Osteocyte (in vitro differentiated cells): ENCODE data around the gene ZNF487. TPM values are rescaled to one million over a fixed set of nuclear protein-coding genes. Genes with fewer than 3 reads are reported as not detected.
"Not testable (repeated sequence)": the region's sequence is repeated elsewhere in the genome, so short reads cannot be mapped to it uniquely, and the experiment has no call there.

Source experiments
- DNase-seq: peaks from one replicate; pipeline ENCODE4 v3.0.0; 2021; ENCODE audit warnings: mixed read lengths; ENCODE audit not compliant: unreplicated experiment; ENCODE audit errors: extremely low spot score
- H3K27ac Mint-ChIP-seq: one replicate; pipeline ENCODE4 v1.8.0; 2021; ENCODE audit warnings: mild to moderate bottlenecking, mixed read lengths; ENCODE audit not compliant: unreplicated experiment
- H3K27me3 Mint-ChIP-seq: one replicate; pipeline ENCODE4 v1.8.0; 2021; ENCODE audit warnings: mixed read lengths; ENCODE audit not compliant: unreplicated experiment
- H3K36me3 Mint-ChIP-seq: one replicate; pipeline ENCODE4 v1.8.0; 2021; ENCODE audit warnings: mixed read lengths; ENCODE audit not compliant: unreplicated experiment
- H3K4me1 Mint-ChIP-seq: one replicate; pipeline ENCODE4 v1.8.0; 2021; ENCODE audit warnings: mixed read lengths; ENCODE audit not compliant: unreplicated experiment
- H3K4me3 Mint-ChIP-seq: one replicate; pipeline ENCODE4 v1.8.0; 2021; ENCODE audit warnings: mild to moderate bottlenecking, moderate library complexity, mixed read lengths; ENCODE audit not compliant: unreplicated experiment
- H3K9me3 Mint-ChIP-seq: one replicate; pipeline ENCODE4 v1.8.0; 2021; ENCODE audit warnings: mixed read lengths; ENCODE audit not compliant: unreplicated experiment
- total RNA-seq: library from RNA; stranded (reverse); gene quantifications from 2 replicates; pipeline ENCODE4 v1.2.1, GENCODE V29; 2021
- TF ChIP-seq, protein P1 (sequence below): fragments of 200-600 bp; sonication (generic); IDR thresholded peaks from 2 replicates; pipeline ENCODE4 v1.5.0; 2021; ENCODE audit warnings: antibody characterized with exemption, mild to moderate bottlenecking, moderate library complexity

ZNF487 gene
- total RNA-seq, 1 donor from 2014 or later: 3.6 TPM

DNA sequence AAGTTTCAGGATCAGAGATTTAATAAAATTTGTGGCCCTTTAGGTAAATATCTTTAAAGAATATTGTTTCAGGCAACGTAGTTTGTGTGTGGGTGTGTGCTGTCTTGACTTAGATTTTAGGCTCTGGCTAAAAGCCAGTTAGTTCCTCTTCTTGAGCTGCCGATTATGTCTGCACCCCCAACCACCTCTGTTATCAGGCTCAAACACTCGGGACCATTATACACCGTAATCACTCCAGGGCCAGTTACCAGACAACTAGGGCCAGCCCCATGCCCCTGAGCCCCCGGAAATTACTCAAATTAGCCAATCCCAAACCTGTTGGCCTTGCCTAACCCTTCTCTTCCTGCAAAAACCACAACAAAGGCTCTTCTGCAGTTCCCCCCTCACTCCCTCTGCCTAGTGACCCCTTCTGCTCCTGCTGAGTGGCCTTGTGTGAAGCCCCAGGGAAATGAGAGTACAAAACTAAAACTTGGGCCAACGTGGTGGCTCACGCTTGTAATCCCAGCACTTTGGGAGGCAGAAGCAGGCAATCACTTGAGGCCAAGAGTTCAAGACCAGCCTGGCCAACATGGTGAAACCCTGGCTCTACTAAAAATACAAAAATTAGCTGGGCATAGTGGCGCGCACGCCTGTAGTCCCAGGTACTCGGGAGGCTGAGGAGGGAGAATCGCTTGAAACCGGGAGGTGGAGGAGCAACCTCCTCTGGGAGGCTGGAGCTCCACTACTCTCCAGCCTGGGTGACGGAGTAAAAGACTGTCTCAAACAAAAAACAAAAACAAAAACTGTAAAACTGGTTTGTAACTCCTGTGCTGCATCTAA, 18.8 kb upstream of the ZNF487 start:
- H3K27me3 Mint-ChIP-seq: no peaks in the 10 kb centered on the region
- DNase-seq: no peak
- no peaks in the 10 kb centered on the region for H3K36me3 Mint-ChIP-seq
- H3K4me1 Mint-ChIP-seq: peaks cover 16% of the 10 kb centered on the region
- H3K9me3 Mint-ChIP-seq: no peaks in the 10 kb centered on the region
- no peak overlapping the region for H3K27ac Mint-ChIP-seq
- H3K4me3 Mint-ChIP-seq: no peak overlapping the region
- TF ChIP-seq, protein P1, sequence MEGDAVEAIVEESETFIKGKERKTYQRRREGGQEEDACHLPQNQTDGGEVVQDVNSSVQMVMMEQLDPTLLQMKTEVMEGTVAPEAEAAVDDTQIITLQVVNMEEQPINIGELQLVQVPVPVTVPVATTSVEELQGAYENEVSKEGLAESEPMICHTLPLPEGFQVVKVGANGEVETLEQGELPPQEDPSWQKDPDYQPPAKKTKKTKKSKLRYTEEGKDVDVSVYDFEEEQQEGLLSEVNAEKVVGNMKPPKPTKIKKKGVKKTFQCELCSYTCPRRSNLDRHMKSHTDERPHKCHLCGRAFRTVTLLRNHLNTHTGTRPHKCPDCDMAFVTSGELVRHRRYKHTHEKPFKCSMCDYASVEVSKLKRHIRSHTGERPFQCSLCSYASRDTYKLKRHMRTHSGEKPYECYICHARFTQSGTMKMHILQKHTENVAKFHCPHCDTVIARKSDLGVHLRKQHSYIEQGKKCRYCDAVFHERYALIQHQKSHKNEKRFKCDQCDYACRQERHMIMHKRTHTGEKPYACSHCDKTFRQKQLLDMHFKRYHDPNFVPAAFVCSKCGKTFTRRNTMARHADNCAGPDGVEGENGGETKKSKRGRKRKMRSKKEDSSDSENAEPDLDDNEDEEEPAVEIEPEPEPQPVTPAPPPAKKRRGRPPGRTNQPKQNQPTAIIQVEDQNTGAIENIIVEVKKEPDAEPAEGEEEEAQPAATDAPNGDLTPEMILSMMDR: no peak

DNA sequence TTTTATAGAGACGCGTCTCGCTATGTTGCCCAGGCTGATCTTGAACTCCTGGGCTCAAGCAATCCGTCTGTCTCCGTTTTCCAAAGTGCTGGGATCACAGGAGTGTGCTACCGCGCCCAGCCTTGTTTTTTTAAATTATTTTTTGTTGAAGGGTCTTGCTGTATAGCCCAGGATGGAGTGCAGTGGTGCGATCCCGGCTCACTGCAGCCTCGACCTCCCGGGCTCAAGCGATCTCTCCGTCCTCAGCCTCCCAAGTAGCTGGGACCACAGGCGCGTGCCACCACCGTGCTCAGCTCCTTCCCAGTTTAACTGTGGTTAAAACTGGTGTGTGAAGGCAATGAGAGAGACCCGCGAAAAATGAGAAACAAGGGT, 16.9 kb upstream of the ZNF487 start:
- DNase-seq: no peak
- TF ChIP-seq, protein P1: no peak
- H3K36me3 Mint-ChIP-seq: no peaks in the 10 kb centered on the region
- peak overlapping the region; percentile 66 for H3K4me3 Mint-ChIP-seq
- H3K4me1 Mint-ChIP-seq: peaks cover 16% of the 10 kb centered on the region
- H3K27me3 Mint-ChIP-seq: no peaks in the 10 kb centered on the region
- peak overlapping the region; percentile 94 for H3K27ac Mint-ChIP-seq
- H3K9me3 Mint-ChIP-seq: no peaks in the 10 kb centered on the region

DNA sequence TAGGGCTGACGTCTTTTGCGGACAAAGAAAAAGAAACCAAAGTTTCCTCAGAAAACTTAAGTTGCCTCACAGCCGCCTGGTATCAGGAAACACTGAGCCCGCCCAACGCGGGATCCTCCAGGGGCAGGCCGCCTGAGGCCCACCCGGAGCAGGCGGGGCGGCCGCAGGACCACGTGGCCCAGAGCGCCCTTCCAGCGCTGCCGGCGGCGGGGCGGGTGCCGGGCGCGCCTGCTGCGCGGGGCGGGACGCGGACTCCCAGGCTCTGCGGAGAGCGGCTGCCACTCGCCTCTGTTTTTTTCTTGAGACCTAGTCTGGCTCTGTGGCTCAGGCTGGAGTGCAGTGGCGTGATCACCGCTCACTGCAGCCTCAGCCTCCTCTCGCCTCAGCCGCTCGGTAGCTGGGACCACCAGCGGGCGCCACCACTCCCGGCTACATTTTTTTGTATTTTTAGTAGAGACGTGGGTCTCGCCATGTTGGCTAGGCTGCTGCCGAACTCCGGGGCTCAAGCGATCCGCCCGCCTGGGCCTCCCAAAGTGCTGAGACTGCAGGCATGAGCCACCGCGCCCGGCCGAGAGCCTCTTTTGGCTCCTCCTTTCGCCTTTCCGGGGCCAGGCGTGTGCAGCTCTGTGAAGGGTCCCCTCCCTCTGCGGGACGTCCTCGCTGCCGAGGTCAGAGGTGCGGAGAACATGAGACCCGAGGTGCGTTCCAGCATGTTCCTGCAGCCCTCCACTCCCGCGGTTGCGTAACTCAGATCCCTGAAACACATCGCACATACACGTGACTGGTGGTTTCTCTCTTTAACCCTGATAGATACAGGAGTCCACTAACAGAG, 16.3 kb upstream of the ZNF487 start:
- TF ChIP-seq, protein P1: peak; percentile 51
- Mint-ChIP-seq H3K36me3 (no peaks in the 10 kb centered on the region), H3K9me3 (no peaks in the 10 kb centered on the region), H3K4me3 (peak overlapping the region; percentile 86), H3K27ac (peak overlapping the region; percentile 98), H3K27me3 (no peaks in the 10 kb centered on the region), H3K4me1 (peaks cover 16% of the 10 kb centered on the region)
- DNase-seq: peak; percentile 93

DNA sequence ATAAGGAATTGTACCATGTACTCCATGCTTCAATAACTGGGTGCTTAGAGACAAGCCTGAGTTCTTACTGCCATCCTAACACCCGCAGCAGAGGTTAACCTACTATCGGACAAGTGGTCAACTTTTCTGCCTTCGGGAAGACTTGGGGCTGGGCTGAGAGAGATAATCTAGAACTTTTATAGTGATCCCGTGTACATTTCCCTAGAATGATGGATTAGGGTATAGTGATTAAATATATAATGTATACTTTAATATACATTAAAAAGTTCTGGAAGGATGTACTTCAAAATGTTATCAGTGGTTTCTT, 15.8 kb upstream of the ZNF487 start:
- peak overlapping the region; percentile 98 for H3K27ac Mint-ChIP-seq
- H3K9me3 Mint-ChIP-seq: no peaks in the 10 kb centered on the region
- DNase-seq: no peak
- no peaks in the 10 kb centered on the region for H3K27me3 Mint-ChIP-seq
- peaks cover 16% of the 10 kb centered on the region for H3K4me1 Mint-ChIP-seq
- TF ChIP-seq, protein P1: no peak
- peak overlapping the region; percentile 86 for H3K4me3 Mint-ChIP-seq
- no peaks in the 10 kb centered on the region for H3K36me3 Mint-ChIP-seq

DNA sequence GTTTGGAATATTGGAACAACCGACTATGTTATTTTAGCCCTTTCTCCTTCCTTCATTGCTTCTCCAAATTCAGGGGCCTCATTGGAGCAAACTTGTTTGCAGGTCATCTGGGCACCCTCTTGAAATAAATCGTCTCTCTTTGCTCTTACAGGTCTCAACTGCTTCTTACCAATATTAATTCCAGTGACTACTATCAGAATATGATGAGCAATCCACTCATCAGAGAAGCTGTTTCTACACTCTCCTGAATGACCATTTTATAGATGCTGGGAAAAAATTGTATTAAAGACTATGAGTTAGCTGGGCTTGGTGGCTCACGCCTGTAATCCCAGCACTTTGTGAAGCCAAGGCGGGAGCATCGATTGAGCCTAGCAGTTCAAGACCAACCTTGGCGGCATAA, 15.4 kb upstream of the ZNF487 start:
- H3K9me3 Mint-ChIP-seq: no peaks in the 10 kb centered on the region
- TF ChIP-seq, protein P1: no peak
- no peaks in the 10 kb centered on the region for H3K36me3 Mint-ChIP-seq
- no peaks in the 10 kb centered on the region for H3K27me3 Mint-ChIP-seq
- H3K4me1 Mint-ChIP-seq: peaks cover 16% of the 10 kb centered on the region
- no peak for DNase-seq
- H3K4me3 Mint-ChIP-seq: no peak overlapping the region
- H3K27ac Mint-ChIP-seq: no peak overlapping the region

DNA sequence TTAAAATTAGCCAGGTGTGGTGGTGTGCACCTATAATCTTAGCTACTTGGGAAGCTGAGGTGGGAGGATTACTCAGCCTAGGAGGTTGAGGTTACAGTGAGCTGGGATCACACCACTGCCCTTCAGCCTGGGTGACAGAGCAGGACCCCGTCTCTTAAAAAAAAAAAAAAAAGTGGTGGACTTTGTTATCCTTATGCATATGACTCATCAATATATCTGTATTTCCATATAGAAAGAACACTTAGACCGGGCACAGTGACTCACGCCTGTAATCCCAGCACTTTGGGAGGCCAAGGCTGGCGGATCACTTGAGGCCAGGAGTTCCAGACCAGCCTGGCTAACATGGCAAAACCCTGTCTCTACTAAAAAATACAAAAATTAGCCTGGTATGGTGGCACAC, 15.0 kb upstream of the ZNF487 start:
- not testable (repeated sequence) for H3K4me3 Mint-ChIP-seq, H3K36me3 Mint-ChIP-seq

More for the DNA sequence above, 15.0 kb upstream of the ZNF487 start:
- peaks cover 16% of the 10 kb centered on the region for H3K4me1 Mint-ChIP-seq
- not testable (repeated sequence) for H3K27ac Mint-ChIP-seq, DNase-seq, H3K9me3 Mint-ChIP-seq, H3K27me3 Mint-ChIP-seq
